ENCODE results near the gene FER.
"Not testable (repeated sequence)": the region's sequence is repeated elsewhere in the genome, so short reads cannot be mapped to it uniquely, and the experiment has no call there.

FER gene

GRCh38 chr5:108765647-108766046 is 17.9 kb downstream of the FER start (continued):
- peak; percentile 88 for TF ChIP-seq INSM2 (tag by site-specific recombination; IDR thresholded peaks at IDR 0.05)
- no peak for TF ChIP-seq ZNF175 (tag by site-specific recombination; IDR thresholded peaks at IDR 0.05)
- 0 out of 2 replicates have a peak, but pooled peaks have one; percentile 19 for TF ChIP-seq ZFP69B (tag by site-specific recombination; IDR thresholded peaks at IDR 0.05)
- TF ChIP-seq, protein P1, sequence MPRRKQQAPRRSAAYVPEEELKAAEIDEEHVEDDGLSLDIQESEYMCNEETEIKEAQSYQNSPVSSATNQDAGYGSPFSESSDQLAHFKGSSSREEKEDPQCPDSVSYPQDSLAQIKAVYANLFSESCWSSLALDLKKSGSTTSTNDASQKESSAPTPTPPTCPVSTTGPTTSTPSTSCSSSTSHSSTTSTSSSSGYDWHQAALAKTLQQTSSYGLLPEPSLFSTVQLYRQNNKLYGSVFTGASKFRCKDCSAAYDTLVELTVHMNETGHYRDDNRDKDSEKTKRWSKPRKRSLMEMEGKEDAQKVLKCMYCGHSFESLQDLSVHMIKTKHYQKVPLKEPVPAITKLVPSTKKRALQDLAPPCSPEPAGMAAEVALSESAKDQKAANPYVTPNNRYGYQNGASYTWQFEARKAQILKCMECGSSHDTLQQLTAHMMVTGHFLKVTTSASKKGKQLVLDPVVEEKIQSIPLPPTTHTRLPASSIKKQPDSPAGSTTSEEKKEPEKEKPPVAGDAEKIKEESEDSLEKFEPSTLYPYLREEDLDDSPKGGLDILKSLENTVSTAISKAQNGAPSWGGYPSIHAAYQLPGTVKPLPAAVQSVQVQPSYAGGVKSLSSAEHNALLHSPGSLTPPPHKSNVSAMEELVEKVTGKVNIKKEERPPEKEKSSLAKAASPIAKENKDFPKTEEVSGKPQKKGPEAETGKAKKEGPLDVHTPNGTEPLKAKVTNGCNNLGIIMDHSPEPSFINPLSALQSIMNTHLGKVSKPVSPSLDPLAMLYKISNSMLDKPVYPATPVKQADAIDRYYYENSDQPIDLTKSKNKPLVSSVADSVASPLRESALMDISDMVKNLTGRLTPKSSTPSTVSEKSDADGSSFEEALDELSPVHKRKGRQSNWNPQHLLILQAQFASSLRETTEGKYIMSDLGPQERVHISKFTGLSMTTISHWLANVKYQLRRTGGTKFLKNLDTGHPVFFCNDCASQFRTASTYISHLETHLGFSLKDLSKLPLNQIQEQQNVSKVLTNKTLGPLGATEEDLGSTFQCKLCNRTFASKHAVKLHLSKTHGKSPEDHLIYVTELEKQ (tag by site-specific recombination; IDR thresholded peaks at IDR 0.05; ENCODE audit: borderline replicate concordance), result peak; percentile 96
- peak; percentile 68; the same call in 1 of the 2 replicates for TF ChIP-seq ZNF2 (tag by site-specific recombination; IDR thresholded peaks at IDR 0.05)
- no peak for TF ChIP-seq ZNF416 (tag by site-specific recombination; IDR thresholded peaks at IDR 0.05)
- TF ChIP-seq ZNF549 (tag by site-specific recombination; IDR thresholded peaks at IDR 0.05), result no peak
- no peak for TF ChIP-seq SALL2 (tag by site-specific recombination; IDR thresholded peaks at IDR 0.05; ENCODE audit: borderline replicate concordance)
- 0 out of 2 replicates have a peak, but pooled peaks have one; percentile 44 for TF ChIP-seq MZF1 (tag by site-specific recombination; IDR thresholded peaks at IDR 0.05; ENCODE audit: borderline replicate concordance)
- TF ChIP-seq ZBTB17 (tag by site-specific recombination; IDR thresholded peaks at IDR 0.05), result peak; percentile 68; the same call in 1 of the 2 replicates
- TF ChIP-seq ZNF24 (tag by site-specific recombination; IDR thresholded peaks at IDR 0.05), result peak; percentile 91
- peak; percentile 80 for TF ChIP-seq ZNF843 (tag by site-specific recombination; IDR thresholded peaks at IDR 0.05)
- no peak for TF ChIP-seq ZNF768 (tag by site-specific recombination; IDR thresholded peaks at IDR 0.05)
- 0 out of 2 replicates have a peak, but pooled peaks have one; percentile 38 for TF ChIP-seq ZNF76 (tag by site-specific recombination; IDR thresholded peaks at IDR 0.05; ENCODE audit: borderline replicate concordance, low read depth)
- TF ChIP-seq IKZF3 (tag by site-specific recombination; IDR thresholded peaks at IDR 0.05), result peak; percentile 40; the same call in 1 of the 2 replicates
- TF ChIP-seq ZNF37A (tag by site-specific recombination; IDR thresholded peaks at IDR 0.05), result no peak
- TF ChIP-seq ZBTB20 (tag by site-specific recombination; IDR thresholded peaks at IDR 0.05), result peak; percentile 83

DNA sequence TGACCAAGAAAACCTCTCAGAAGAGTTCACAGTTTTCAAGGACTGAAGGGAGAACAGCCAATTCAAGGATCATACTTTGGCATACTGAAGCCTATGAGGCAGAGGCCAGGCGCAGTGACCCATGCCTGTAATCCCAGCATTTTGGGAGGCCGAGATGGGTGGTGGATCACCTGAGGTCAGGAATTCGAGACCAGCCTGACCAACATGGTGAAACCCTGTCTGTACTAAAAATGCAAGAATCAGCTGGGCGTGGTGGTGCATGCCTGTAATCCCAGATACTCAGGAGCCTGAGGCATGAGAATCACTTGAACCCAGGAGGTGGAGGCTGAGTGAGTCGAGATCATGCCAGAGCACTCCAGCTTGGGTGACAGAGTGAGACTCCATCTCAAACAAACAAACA is 19.2 kb downstream of the FER start:
- H3K36me3 ChIP-seq (ENCODE audit: control insufficient read depth in 2 of 2, insufficient read depth in 1 of 2, low read length in 2 of 2); H3K9me3 ChIP-seq (ENCODE audit: control insufficient read depth, insufficient read depth, low read depth, low read length); H3K27ac ChIP-seq (ENCODE audit: extremely low read depth, low read depth, low read length); CTCF ChIA-PET; H3K4me3 ChIP-seq (ENCODE audit: low read depth, low read length); H3K4me1 ChIP-seq (ENCODE audit: control insufficient read depth, insufficient read depth, low read length); POLR2A ChIA-PET: not testable (repeated sequence)
- 0 out of 2 replicates have a peak, but pooled peaks have one; percentile 24 for TF ChIP-seq ZNF600 (tag by site-specific recombination; IDR thresholded peaks at IDR 0.05)

GRCh38 chr5:108769352-108769751 is 21.7 kb downstream of the FER start:
- TF ChIP-seq ZNF121 (tag by site-specific recombination; IDR thresholded peaks at IDR 0.05) (no peak), ZNF132 (tag by site-specific recombination; IDR thresholded peaks at IDR 0.05; ENCODE audit: borderline replicate concordance) (no peak), ZNF654 (tag by site-specific recombination; IDR thresholded peaks at IDR 0.05; ENCODE audit: low read depth) (no peak)
- TF ChIP-seq, protein P2, sequence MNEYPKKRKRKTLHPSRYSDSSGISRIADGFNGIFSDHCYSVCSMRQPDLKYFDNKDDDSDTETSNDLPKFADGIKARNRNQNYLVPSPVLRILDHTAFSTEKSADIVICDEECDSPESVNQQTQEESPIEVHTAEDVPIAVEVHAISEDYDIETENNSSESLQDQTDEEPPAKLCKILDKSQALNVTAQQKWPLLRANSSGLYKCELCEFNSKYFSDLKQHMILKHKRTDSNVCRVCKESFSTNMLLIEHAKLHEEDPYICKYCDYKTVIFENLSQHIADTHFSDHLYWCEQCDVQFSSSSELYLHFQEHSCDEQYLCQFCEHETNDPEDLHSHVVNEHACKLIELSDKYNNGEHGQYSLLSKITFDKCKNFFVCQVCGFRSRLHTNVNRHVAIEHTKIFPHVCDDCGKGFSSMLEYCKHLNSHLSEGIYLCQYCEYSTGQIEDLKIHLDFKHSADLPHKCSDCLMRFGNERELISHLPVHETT (tag by site-specific recombination; IDR thresholded peaks at IDR 0.05), result no peak
- Histone ChIP-seq H3K9me3 (ENCODE audit: control insufficient read depth, insufficient read depth, low read depth, low read length) (no peaks in the 10 kb centered on the region), H3K27ac (ENCODE audit: extremely low read depth, low read depth, low read length) (no peak overlapping the region), H3K4me1 (ENCODE audit: control insufficient read depth, insufficient read depth, low read length) (0 out of 2 replicates have a peak, but pooled peaks cover 5% of the 10 kb centered on the region), H3K4me3 (ENCODE audit: low read depth, low read length) (no peak overlapping the region), H3K36me3 (ENCODE audit: control insufficient read depth in 2 of 2, insufficient read depth in 1 of 2, low read length in 2 of 2) (no peaks in the 10 kb centered on the region)
- POLR2A ChIA-PET, result no interaction called here
- CTCF ChIA-PET, result interaction anchor here (0.7 to 1.4 kb wide), 3 partner anchors 8 to 150 kb away, joined by 3 to 6 read pairs (median 4); no protein-coding TSS in a partner anchor
